ENCODE results near the gene EPHA6.

Gene EPHA6

DNA sequence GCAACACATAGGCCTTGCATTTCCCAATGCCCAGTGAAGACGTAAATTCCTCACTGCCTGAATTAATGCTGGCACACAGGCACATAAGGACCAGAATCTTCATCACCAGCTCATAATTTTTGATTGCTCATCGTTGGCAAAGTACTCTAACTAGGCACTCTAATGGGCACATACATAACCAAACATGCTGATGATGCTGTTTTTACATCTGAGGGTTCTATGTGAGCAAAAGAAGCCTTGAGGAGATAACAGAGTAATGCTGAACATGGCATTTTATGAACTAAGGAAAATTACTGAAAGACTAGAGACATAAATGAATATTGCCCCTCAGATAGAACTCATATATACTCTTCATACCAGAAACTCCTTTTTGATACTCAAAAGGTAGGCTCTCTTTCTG is 387.4 kb downstream of the EPHA6 start:
- Histone ChIP-seq H3K36me3 (ENCODE audit: insufficient read depth, low read length) (no peaks in the 10 kb centered on the region), H3K4me1 (ENCODE audit: insufficient read depth, low read length) (0 out of 2 replicates have a peak, but pooled peaks cover 9% of the 10 kb centered on the region), H3K9me3 (ENCODE audit: control insufficient read depth, insufficient read depth, low read length) (no peaks in the 10 kb centered on the region), H3K9ac (ENCODE audit: low read depth, low read length) (no peak overlapping the region)

DNA sequence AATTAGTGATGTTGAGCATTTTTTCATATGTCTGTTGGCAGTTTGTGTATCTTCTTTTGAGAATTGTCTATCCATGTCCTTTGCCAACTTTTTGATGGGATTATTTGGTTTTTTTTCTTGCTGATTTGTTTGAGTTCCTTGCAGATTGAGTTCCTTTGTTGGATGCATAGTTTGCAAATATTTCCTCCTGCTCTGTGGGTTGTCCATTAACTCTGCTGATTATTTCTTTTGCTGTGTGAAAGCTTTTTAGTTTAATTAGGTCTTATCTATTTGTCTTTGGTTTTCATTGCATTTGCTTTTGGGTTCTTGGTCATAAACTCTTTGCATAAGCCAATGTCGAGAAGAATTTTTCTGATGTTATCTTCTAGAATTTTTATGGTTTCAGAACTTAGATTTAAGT is 414.6 kb downstream of the EPHA6 start:
- peaks cover 2% of the 10 kb centered on the region; the same call in 1 of the 2 replicates for H3K9me3 ChIP-seq (ENCODE audit: control insufficient read depth, insufficient read depth, low read length)
- no peak overlapping the region for H3K9ac ChIP-seq (ENCODE audit: low read depth, low read length)
- no peaks in the 10 kb centered on the region; the same call in 1 of the 2 replicates for H3K4me1 ChIP-seq (ENCODE audit: insufficient read depth, low read length)
- H3K36me3 ChIP-seq (ENCODE audit: insufficient read depth, low read length): no peaks in the 10 kb centered on the region

DNA sequence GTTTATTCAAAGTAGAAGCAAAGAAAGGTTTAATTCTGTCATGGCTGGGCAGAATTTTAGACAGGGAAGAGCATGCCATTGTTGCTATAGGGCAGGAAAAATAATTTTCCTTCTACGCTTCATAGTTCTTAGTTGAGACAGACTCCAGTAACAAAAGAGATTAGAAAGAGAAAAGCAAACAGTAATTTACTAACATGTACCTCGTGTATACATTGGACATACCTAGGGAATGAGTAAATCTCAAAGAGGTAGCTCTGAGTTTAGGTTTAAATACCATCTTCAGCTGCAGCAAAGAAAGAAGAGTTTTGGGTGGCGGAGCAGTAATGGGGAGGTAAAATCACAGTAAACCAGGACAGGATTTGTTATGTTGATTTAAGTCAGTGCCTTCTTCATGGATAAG is 416.1 kb downstream of the EPHA6 start:
- Histone ChIP-seq H3K4me1 (ENCODE audit: insufficient read depth, low read length) (no peaks in the 10 kb centered on the region; the same call in 1 of the 2 replicates), H3K9ac (ENCODE audit: low read depth, low read length) (no peak overlapping the region), H3K9me3 (ENCODE audit: control insufficient read depth, insufficient read depth, low read length) (peaks cover 2% of the 10 kb centered on the region; the same call in 1 of the 2 replicates), H3K36me3 (ENCODE audit: insufficient read depth, low read length) (no peaks in the 10 kb centered on the region)

DNA sequence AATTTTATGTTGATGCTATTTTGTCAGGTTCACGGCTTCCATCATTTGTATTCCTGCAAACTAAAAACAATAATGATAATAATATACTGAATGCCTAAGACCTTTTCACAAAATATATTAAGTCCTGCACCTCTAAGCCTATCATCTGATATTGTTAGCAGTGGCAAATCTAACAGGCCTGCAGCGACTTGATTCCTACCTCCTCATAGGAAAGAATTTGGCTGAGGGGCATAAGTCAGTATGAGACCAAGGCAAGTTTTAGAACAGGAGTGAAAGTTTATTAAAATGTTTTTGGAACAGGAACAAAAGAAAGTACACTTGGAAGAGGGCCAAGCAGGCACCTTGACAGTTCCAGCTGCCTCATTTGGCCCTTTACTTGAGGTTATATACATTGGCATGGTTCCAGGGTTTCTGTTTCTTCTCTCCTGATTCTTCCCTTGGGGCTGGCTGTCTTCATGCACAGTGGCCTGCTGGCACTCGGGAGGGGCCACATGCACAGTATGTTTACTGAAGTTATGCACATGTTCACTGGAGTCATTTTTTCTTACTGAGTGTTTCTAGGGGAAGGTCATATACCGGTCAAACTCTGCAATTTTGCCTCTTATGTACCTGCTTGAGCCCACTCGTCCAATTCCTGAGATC is 418.1 kb downstream of the EPHA6 start:
- peaks cover 2% of the 10 kb centered on the region; the same call in 1 of the 2 replicates for H3K9me3 ChIP-seq (ENCODE audit: control insufficient read depth, insufficient read depth, low read length)
- H3K4me1 ChIP-seq (ENCODE audit: insufficient read depth, low read length): no peaks in the 10 kb centered on the region
- no peak overlapping the region for H3K9ac ChIP-seq (ENCODE audit: low read depth, low read length)
- no peaks in the 10 kb centered on the region for H3K36me3 ChIP-seq (ENCODE audit: insufficient read depth, low read length)

DNA sequence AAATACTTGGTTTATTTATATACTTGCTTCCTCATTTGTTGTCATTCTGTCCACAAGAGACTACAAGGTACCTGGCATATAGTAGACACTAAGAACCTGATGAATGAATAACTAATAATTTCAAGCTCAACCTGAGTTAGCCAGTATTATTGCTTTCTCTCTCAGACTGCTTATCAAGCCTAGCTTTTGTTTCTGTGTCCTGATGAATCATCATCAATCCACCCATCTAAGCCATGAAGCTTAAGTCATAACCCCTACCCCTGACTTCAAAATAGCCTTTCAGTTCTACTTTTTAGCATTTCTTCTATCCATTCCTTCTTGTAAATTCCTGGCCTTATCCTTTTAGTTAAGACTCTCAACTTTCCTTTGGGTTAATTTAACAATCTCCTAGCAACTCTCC is 420.8 kb downstream of the EPHA6 start:
- H3K9me3 ChIP-seq (ENCODE audit: control insufficient read depth, insufficient read depth, low read length): peaks cover 2% of the 10 kb centered on the region; the same call in 1 of the 2 replicates
- H3K36me3 ChIP-seq (ENCODE audit: insufficient read depth, low read length): no peaks in the 10 kb centered on the region
- no peaks in the 10 kb centered on the region for H3K4me1 ChIP-seq (ENCODE audit: insufficient read depth, low read length)
- no peak overlapping the region for H3K9ac ChIP-seq (ENCODE audit: low read depth, low read length)

DNA sequence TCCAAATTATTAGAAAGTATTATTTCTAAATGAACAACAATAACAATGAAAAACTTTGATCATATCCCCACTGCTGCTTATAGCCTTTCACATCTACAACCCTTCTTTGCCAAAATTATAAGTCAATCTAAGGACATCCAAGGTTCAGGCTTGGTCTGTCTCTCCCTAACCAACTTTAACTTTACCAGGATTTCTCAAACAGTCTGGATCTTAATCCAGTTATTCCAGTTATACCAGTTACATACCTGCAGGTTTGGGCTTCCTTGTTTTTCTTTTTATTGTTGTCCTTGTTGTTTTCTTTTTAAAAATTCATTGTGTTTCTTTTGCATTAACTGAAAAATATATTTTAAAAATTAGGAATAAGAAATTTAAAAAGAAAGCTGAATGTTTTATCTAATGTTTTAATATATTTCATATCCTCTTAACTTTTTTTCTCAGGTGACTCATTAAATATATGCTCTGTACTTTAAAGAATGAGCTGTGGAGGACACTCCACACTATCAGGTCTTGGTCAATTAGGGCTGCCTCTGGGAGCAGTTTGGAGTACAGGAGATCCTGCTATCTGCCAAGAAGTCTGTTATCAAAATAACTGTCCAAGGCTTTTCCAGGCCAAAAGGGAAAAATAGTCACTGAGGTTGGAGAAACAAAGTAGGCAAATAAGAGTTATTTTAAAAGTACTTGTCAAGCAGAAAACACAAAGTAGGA is 421.4 kb downstream of the EPHA6 start:
- H3K9me3 ChIP-seq (ENCODE audit: control insufficient read depth, insufficient read depth, low read length): 0 out of 2 replicates have a peak, but pooled peaks cover 2% of the 10 kb centered on the region
- no peak overlapping the region for H3K9ac ChIP-seq (ENCODE audit: low read depth, low read length)
- H3K36me3 ChIP-seq (ENCODE audit: insufficient read depth, low read length): no peaks in the 10 kb centered on the region
- H3K4me1 ChIP-seq (ENCODE audit: insufficient read depth, low read length): no peaks in the 10 kb centered on the region

DNA sequence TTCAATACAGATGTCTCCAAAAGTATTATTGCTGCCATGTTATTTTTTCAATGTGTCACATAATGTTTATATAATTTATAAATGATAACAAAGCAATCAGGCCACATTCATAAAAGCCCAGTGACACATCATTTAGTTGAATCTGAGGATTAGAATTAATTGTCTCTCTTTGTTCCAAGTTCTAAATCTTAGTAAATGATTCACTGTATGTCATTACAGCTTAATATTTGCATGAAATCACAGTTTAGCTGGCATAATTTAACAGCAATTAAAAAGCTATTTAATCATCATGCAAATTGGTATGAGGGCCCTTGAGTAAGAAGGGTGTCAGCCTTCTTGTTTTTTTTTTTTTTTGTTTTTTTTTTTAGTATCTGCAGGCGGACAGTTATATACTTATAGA is 427.0 kb downstream of the EPHA6 start:
- no peaks in the 10 kb centered on the region for H3K4me1 ChIP-seq (ENCODE audit: insufficient read depth, low read length)
- H3K9me3 ChIP-seq (ENCODE audit: control insufficient read depth, insufficient read depth, low read length): no peaks in the 10 kb centered on the region
- H3K36me3 ChIP-seq (ENCODE audit: insufficient read depth, low read length): no peaks in the 10 kb centered on the region
- no peak overlapping the region for H3K9ac ChIP-seq (ENCODE audit: low read depth, low read length)

DNA sequence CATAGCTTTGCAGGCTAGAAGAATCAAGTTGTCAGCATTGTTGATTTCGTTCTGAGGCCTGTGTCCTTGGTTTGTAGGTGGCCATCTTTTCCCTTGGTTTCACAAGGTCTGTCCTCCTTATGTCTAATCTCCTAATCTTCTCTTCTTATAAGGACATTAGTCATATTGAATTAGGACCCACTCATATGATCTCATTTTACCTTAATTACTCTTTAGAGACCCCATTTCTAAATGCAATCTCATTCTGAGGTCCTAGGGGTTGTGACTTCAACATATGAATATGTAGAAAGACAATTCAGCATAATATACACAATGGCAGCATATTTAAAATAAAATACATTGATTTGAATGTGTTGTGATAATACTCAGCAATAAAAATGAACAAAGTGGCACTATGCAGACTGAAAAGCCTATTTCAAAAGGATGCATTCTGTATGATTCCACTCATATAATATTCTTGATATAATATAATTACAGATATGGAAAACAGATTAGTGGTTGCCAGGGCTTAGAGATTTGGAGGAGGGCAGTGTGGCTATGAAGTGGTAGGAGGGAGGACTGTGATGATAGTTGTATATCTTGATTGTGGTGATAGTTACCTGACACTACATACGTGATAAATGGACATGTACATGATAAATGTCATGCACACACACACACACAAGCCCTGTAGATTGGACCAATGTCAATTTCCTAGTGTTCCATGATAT is 431.0 kb downstream of the EPHA6 start:
- H3K4me1 ChIP-seq (ENCODE audit: insufficient read depth, low read length): no peaks in the 10 kb centered on the region
- H3K9me3 ChIP-seq (ENCODE audit: control insufficient read depth, insufficient read depth, low read length): no peaks in the 10 kb centered on the region
- no peaks in the 10 kb centered on the region for H3K36me3 ChIP-seq (ENCODE audit: insufficient read depth, low read length)
- H3K9ac ChIP-seq (ENCODE audit: low read depth, low read length): no peak overlapping the region

DNA sequence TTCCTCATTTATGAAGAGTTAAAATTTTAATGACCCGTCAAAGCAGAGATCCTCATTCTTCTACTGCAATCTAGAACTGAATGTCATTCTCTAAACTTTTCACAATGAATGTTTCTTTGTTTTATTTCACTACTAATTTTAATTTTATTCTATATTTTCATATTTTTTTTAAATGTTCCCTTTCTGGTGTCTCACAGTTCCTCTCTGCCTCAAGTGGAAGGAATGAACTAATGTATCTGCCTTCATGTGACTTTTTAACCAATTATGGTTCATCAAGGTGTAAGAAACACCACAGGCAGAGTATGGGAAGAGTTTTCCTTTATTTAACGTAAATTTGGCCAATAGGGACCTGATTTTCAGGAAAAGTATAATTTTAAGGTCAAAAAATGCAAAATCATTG is 441.7 kb downstream of the EPHA6 start:
- Histone ChIP-seq H3K4me1 (ENCODE audit: insufficient read depth, low read length) (no peaks in the 10 kb centered on the region), H3K36me3 (ENCODE audit: insufficient read depth, low read length) (no peaks in the 10 kb centered on the region), H3K9me3 (ENCODE audit: control insufficient read depth, insufficient read depth, low read length) (no peaks in the 10 kb centered on the region), H3K9ac (ENCODE audit: low read depth, low read length) (no peak overlapping the region)

DNA sequence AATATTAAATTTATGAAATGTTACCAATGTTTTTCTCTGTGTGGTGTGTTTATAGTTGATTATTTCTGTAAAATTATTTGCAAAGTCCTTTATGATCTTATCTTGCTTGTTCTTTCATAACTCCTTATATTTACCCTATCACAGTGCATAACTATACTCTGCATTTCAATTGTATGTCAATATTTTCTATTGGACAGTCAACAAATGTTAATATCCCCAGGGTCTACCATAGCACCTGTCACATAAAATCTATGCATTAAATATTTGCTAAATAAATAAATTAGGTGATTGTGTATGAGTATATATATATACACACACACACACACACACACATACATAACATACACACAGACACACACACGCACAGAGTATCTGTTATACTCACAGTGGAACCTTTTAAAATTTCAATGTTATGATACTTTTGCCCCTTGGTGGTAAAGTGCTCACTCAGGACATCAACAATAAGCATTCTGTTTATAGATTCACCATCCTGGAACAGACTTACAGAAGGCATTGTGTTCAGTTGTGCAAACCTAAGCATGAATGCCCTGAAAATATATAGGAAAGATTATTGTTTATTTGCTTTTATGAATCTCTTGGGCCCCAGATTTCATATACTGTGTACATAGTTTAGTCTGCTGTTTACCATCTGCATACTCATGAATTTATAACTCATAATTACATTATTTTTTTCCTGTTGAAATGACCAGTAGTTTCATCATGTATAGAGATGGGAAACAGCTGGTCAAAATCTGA is 443.7 kb downstream of the EPHA6 start:
- Histone ChIP-seq H3K9ac (ENCODE audit: low read depth, low read length) (no peak overlapping the region), H3K9me3 (ENCODE audit: control insufficient read depth, insufficient read depth, low read length) (no peaks in the 10 kb centered on the region), H3K4me1 (ENCODE audit: insufficient read depth, low read length) (no peaks in the 10 kb centered on the region), H3K36me3 (ENCODE audit: insufficient read depth, low read length) (no peaks in the 10 kb centered on the region)

DNA sequence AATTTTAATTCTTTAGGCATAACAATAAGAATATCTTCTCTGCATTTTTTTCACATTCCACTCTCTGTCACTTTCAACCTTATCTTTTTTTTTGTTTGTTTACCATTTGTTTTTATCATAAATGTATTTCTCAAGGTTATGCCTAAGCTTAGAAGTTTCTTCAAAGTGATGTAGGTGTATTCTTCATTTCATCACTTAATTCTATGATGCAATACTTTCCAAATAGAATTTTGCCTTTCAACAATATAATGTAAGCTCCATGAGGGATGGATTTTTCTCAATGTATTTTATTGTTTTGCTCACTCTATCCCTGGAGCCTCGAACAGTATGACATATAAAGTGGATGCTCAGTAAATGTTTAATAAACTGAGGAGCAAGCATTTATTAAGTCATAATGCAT is 444.9 kb downstream of the EPHA6 start:
- Histone ChIP-seq H3K4me1 (ENCODE audit: insufficient read depth, low read length) (no peaks in the 10 kb centered on the region), H3K9ac (ENCODE audit: low read depth, low read length) (no peak overlapping the region), H3K9me3 (ENCODE audit: control insufficient read depth, insufficient read depth, low read length) (no peaks in the 10 kb centered on the region), H3K36me3 (ENCODE audit: insufficient read depth, low read length) (no peaks in the 10 kb centered on the region)

DNA sequence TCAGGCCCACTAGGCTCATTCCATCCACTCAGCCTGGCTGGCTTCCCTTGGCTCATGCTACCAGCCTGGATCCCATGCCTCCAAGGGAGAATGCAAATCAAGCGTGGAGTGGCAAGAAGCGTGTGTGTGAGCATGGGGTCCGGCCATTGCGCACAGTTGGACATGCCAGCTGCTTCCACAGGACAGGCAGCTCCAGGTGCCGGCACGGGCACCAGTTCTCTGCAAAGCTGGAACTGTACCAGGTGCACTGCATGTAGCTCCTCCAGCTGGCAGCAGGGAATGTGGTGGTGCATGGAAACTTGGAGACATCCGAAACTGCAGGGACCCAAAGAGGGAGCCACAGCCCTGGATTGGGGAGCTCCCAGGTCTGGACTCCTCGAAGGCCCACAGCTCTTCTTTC is 449.8 kb downstream of the EPHA6 start:
- Histone ChIP-seq H3K9ac (ENCODE audit: low read depth, low read length) (no peak overlapping the region), H3K4me1 (ENCODE audit: insufficient read depth, low read length) (peaks cover 14% of the 10 kb centered on the region), H3K36me3 (ENCODE audit: insufficient read depth, low read length) (no peaks in the 10 kb centered on the region), H3K9me3 (ENCODE audit: control insufficient read depth, insufficient read depth, low read length) (no peaks in the 10 kb centered on the region)

DNA sequence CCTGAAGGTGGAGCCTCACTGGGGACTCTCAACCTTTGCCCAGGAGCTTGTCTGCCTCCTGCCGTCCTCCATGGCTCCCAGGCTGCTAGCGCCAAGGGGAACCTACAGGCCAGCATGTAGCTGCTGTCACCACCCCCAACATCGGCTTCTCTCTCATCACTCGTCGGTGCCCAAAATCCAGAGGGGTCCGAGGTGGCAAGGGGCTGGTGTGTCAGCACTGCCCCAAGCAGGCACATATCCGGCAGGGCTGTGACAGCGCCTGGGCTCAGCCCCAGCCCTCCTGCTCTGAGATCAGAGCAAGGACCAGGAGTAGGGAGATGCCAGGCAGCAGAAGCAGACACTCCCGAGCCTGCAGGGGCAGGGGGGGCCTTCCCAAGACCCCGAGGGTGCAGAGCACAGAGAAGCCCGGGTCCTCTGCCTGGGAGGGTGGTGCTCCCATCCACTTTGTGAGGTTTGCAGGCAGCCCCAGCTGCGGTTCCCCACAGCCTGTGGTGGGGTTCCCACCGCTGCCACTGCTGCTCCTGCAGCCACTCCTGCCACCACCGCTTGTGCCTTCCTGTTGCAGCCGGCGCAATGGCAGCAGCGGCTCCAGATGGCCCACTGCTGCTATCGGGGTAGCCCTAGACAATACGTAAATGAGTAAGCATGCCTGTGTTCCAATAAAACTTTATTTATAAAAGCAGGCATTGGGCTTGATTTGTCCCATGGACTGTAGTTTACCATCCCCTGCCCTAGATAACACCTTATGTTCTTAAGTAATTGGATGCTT is 451.0 kb downstream of the EPHA6 start:
- peaks cover 24% of the 10 kb centered on the region for H3K4me1 ChIP-seq (ENCODE audit: insufficient read depth, low read length)

DNA sequence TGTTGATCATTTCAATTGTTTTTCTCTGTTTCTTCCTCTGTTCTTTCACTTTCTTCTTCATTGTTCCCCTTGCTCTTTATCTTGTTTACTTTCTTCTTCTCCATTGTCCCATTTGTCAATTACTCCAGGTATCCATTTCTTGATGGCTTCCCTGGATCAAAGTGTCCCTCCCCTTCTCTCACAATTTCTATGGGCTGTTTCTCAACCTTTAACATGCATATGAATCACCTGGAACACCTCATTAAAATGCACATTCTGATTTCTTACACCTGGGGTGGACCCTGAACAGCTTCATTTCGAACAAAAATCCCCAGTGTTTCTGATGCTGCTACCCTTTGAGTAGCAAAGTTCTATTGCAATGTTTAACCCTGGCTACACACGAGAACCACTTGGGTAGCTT is 454.8 kb downstream of the EPHA6 start:
- Histone ChIP-seq H3K9ac (ENCODE audit: low read depth, low read length) (no peak overlapping the region), H3K36me3 (ENCODE audit: insufficient read depth, low read length) (no peaks in the 10 kb centered on the region), H3K4me1 (ENCODE audit: insufficient read depth, low read length) (peaks cover 31% of the 10 kb centered on the region), H3K9me3 (ENCODE audit: control insufficient read depth, insufficient read depth, low read length) (no peaks in the 10 kb centered on the region)

More for the DNA sequence above, 451.0 kb downstream of the EPHA6 start:
- H3K9me3 ChIP-seq (ENCODE audit: control insufficient read depth, insufficient read depth, low read length): no peaks in the 10 kb centered on the region
- H3K36me3 ChIP-seq (ENCODE audit: insufficient read depth, low read length): no peaks in the 10 kb centered on the region
- no peak overlapping the region for H3K9ac ChIP-seq (ENCODE audit: low read depth, low read length)
